ENCODE data around the gene DSC3. TPM values are rescaled to one million over a fixed set of nuclear protein-coding genes. Genes with fewer than 3 reads are reported as not detected.

DSC3 gene
- total RNA-seq, 1 experiment from 2014 or later = not detected

DNA sequence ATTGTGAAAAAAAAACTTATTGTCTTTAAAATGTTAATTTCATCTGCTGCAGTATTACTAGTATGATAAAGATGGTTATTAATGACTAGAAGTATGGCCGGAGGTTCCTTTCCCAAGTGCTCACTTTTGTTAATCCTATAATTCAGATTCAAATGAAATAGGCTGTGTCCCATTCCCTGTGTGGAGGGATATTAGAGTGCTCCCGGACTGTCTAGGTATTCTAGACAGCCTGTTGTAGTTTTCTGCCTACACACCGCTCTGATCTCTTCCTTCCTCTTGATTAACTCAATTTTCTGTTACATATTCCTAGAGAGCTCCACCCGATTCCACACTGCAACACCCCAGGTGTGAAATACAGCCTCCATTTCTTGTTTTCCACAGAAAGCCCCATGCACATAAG is 15.4 kb upstream of the DSC3 start:
- ChIA-PET POLR2A (ENCODE audit: low non-redundant PET) (no interaction called here), CTCF (no interaction called here)
- H3K27ac ChIP-seq (ENCODE audit: low read depth, low read length, poor library complexity, severe bottlenecking) = no peak overlapping the region
- TF ChIP-seq, protein P1, sequence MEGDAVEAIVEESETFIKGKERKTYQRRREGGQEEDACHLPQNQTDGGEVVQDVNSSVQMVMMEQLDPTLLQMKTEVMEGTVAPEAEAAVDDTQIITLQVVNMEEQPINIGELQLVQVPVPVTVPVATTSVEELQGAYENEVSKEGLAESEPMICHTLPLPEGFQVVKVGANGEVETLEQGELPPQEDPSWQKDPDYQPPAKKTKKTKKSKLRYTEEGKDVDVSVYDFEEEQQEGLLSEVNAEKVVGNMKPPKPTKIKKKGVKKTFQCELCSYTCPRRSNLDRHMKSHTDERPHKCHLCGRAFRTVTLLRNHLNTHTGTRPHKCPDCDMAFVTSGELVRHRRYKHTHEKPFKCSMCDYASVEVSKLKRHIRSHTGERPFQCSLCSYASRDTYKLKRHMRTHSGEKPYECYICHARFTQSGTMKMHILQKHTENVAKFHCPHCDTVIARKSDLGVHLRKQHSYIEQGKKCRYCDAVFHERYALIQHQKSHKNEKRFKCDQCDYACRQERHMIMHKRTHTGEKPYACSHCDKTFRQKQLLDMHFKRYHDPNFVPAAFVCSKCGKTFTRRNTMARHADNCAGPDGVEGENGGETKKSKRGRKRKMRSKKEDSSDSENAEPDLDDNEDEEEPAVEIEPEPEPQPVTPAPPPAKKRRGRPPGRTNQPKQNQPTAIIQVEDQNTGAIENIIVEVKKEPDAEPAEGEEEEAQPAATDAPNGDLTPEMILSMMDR (conservative IDR thresholded peaks at IDR 0.05; ENCODE audit: low read depth, low read length) = no peak
- no peak for TF ChIP-seq EZH2 (IDR thresholded peaks at IDR 0.05; ENCODE audit: borderline replicate concordance, low read depth, low read length, poor library complexity, severe bottlenecking)
- H3K36me3 ChIP-seq (ENCODE audit: insufficient read depth, low read length, poor library complexity, severe bottlenecking) = no peaks in the 10 kb centered on the region
- H3K4me1 ChIP-seq (ENCODE audit: insufficient read depth, low read length, poor library complexity, severe bottlenecking) = no peaks in the 10 kb centered on the region
- DNase-seq (ENCODE audit: low spot score) = no peak
- H3K27me3 ChIP-seq (replicated peaks; ENCODE audit: insufficient read depth, low read depth, low read length, poor library complexity) = no peaks in the 10 kb centered on the region
- intact Hi-C loops (cut with micrococcal nuclease; ENCODE audit: unreplicated experiment) = no loop called here
- no peak overlapping the region for H3K4me3 ChIP-seq (ENCODE audit: low read depth, low read length, poor library complexity, severe bottlenecking)
- BruUV-seq (replicated peaks) = no TSS peak
- no peaks in the 10 kb centered on the region for H3K9me3 ChIP-seq (ENCODE audit: low read depth, low read length, poor library complexity, severe bottlenecking)

DNA sequence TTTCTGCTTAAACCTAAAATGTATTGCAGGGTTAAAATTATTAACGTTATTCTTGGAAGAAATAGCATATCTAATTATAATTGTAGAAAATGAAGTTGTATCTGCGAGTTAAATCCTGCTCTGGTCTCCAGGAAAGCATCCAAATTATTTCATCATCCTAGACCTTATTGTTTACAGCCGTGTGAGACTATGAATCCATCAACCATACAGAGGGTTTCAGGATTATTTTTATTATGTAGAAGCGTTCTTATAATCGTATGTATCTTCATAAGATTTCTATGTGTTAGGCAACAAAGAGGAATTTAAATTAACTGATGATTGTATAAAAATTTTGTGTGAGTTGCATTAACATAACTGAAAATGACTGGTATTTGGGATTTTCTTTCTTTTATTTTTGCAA is 14.5 kb upstream of the DSC3 start:
- Histone ChIP-seq H3K9me3 (ENCODE audit: low read depth, low read length, poor library complexity, severe bottlenecking) (no peaks in the 10 kb centered on the region), H3K4me3 (ENCODE audit: low read depth, low read length, poor library complexity, severe bottlenecking) (no peak overlapping the region), H3K4me1 (ENCODE audit: insufficient read depth, low read length, poor library complexity, severe bottlenecking) (no peaks in the 10 kb centered on the region), H3K27ac (ENCODE audit: low read depth, low read length, poor library complexity, severe bottlenecking) (no peak overlapping the region), H3K36me3 (ENCODE audit: insufficient read depth, low read length, poor library complexity, severe bottlenecking) (no peaks in the 10 kb centered on the region), H3K27me3 (replicated peaks; ENCODE audit: insufficient read depth, low read depth, low read length, poor library complexity) (no peaks in the 10 kb centered on the region)
- ChIA-PET CTCF (no interaction called here), POLR2A (ENCODE audit: low non-redundant PET) (no interaction called here)
- TF ChIP-seq, protein P1 (conservative IDR thresholded peaks at IDR 0.05; ENCODE audit: low read depth, low read length) = no peak
- TF ChIP-seq EZH2 (IDR thresholded peaks at IDR 0.05; ENCODE audit: borderline replicate concordance, low read depth, low read length, poor library complexity, severe bottlenecking) = no peak
- DNase-seq (ENCODE audit: low spot score) = no peak
- no TSS peak for BruUV-seq (replicated peaks)
- intact Hi-C loops (cut with micrococcal nuclease; ENCODE audit: unreplicated experiment) = no loop called here

DNA sequence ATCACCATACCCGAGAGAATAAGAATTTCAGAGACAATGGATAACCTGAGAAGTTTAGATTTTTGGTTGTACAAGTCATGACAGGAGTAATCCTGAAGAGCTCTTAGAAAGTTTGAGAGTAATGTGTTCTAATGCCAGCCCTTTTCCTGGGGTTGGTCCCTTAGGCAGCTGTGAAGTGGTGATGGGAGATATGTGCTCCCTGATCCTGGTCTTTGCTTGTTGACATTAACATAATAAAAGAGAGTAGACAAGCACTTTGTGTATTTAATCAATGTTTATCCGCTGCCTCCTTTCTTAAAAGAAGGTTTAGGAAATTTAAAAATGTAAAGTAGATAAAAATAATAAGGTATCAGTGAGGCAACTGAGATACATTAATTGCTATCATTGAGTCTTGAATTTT is 13.8 kb upstream of the DSC3 start:
- Histone ChIP-seq H3K4me3 (ENCODE audit: low read depth, low read length, poor library complexity, severe bottlenecking) (no peak overlapping the region), H3K27me3 (replicated peaks; ENCODE audit: insufficient read depth, low read depth, low read length, poor library complexity) (no peaks in the 10 kb centered on the region), H3K9me3 (ENCODE audit: low read depth, low read length, poor library complexity, severe bottlenecking) (no peaks in the 10 kb centered on the region), H3K36me3 (ENCODE audit: insufficient read depth, low read length, poor library complexity, severe bottlenecking) (no peaks in the 10 kb centered on the region), H3K4me1 (ENCODE audit: insufficient read depth, low read length, poor library complexity, severe bottlenecking) (no peaks in the 10 kb centered on the region), H3K27ac (ENCODE audit: low read depth, low read length, poor library complexity, severe bottlenecking) (no peak overlapping the region)
- intact Hi-C loops (cut with micrococcal nuclease; ENCODE audit: unreplicated experiment) = no loop called here
- ChIA-PET POLR2A (ENCODE audit: low non-redundant PET) (no interaction called here), CTCF (no interaction called here)
- no peak for DNase-seq (ENCODE audit: low spot score)
- TF ChIP-seq EZH2 (IDR thresholded peaks at IDR 0.05; ENCODE audit: borderline replicate concordance, low read depth, low read length, poor library complexity, severe bottlenecking) = no peak
- TF ChIP-seq, protein P1 (conservative IDR thresholded peaks at IDR 0.05; ENCODE audit: low read depth, low read length) = no peak
- no TSS peak for BruUV-seq (replicated peaks)

All from A673 (cell line).